Measurements from ENCODE around the gene LPP. TPM values are rescaled to one million over a fixed set of nuclear protein-coding genes. Genes with fewer than 3 reads are reported as not detected.

The LPP gene
- polyA plus RNA-seq, 1 experiment: 60.0 TPM

GRCh38 chr3:188108703-188109412 is 45.1 kb upstream of the LPP start:
- TF ChIP-seq, protein P1, sequence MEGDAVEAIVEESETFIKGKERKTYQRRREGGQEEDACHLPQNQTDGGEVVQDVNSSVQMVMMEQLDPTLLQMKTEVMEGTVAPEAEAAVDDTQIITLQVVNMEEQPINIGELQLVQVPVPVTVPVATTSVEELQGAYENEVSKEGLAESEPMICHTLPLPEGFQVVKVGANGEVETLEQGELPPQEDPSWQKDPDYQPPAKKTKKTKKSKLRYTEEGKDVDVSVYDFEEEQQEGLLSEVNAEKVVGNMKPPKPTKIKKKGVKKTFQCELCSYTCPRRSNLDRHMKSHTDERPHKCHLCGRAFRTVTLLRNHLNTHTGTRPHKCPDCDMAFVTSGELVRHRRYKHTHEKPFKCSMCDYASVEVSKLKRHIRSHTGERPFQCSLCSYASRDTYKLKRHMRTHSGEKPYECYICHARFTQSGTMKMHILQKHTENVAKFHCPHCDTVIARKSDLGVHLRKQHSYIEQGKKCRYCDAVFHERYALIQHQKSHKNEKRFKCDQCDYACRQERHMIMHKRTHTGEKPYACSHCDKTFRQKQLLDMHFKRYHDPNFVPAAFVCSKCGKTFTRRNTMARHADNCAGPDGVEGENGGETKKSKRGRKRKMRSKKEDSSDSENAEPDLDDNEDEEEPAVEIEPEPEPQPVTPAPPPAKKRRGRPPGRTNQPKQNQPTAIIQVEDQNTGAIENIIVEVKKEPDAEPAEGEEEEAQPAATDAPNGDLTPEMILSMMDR (IDR thresholded peaks at IDR 0.05; ENCODE audit: insufficient read depth, low read depth, low read length): no peak
- CTCF ChIA-PET: no interaction called here
- H3K27me3 ChIP-seq (ENCODE audit: control insufficient read depth, insufficient read depth, low read length): no peaks in the 10 kb centered on the region
- no peaks in the 10 kb centered on the region for H3K36me3 ChIP-seq (ENCODE audit: control insufficient read depth, insufficient read depth, low read length)
- H3K4me3 ChIP-seq (ENCODE audit: low read depth, low read length): no peak overlapping the region
- POLR2A ChIA-PET: no interaction called here
- DNase-seq (ENCODE audit: low read depth): no peak

- H3K4me3 ChIP-seq (ENCODE audit: low read depth, low read length): no peak overlapping the region
- ChIA-PET POLR2A (no interaction called here), CTCF (no interaction called here)
- no peaks in the 10 kb centered on the region for H3K36me3 ChIP-seq (ENCODE audit: control insufficient read depth, insufficient read depth, low read length)
- TF ChIP-seq, protein P1 (IDR thresholded peaks at IDR 0.05; ENCODE audit: insufficient read depth, low read depth, low read length): no peak
- DNase-seq (ENCODE audit: low read depth): no peak
- no peaks in the 10 kb centered on the region for H3K27me3 ChIP-seq (ENCODE audit: control insufficient read depth, insufficient read depth, low read length)
Observed at GRCh38 chr3:188111002-188111584, 42.9 kb upstream of the LPP start.

GRCh38 chr3:188113756-188114155 is 40.2 kb upstream of the LPP start:
- ChIA-PET CTCF (interaction anchor here (0.6 kb wide), 4 partner anchors 36 to 179 kb away, joined by 3 to 5 read pairs (median 4); no protein-coding TSS in a partner anchor), POLR2A (interaction anchor here (0.6 kb wide), 1 partner anchor 268 kb away, joined by 4 read pairs; no protein-coding TSS in a partner anchor)
- Histone ChIP-seq H3K4me3 (ENCODE audit: low read depth, low read length) (no peak overlapping the region), H3K36me3 (ENCODE audit: control insufficient read depth, insufficient read depth, low read length) (no peaks in the 10 kb centered on the region), H3K27me3 (ENCODE audit: control insufficient read depth, insufficient read depth, low read length) (no peaks in the 10 kb centered on the region)
- TF ChIP-seq, protein P1 (IDR thresholded peaks at IDR 0.05; ENCODE audit: insufficient read depth, low read depth, low read length): no peak
- DNase-seq (ENCODE audit: low read depth): no peak

DNA sequence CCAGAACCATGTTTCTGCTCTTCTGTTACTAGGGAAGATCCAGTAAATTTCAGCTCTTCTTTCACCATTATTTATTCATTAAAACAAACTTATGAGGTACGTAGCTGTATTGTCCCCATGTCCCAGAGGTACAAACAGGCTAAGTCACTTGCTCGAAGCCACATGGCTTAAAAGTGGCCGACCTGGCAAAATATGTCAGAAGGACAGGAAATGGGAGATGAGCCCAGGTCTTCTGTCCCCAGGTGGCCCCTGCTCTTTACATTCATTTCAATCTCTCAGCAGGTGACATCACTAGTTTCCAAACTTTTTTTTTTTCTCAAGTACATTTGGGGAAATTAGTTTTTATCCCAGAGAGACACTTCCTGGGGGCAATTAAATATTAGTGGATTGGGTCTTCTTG is 34.1 kb upstream of the LPP start:
- Histone ChIP-seq H3K4me3 (ENCODE audit: low read depth, low read length) (no peak overlapping the region), H3K36me3 (ENCODE audit: control insufficient read depth, insufficient read depth, low read length) (no peaks in the 10 kb centered on the region), H3K27me3 (ENCODE audit: control insufficient read depth, insufficient read depth, low read length) (no peaks in the 10 kb centered on the region)
- DNase-seq (ENCODE audit: low read depth): no peak
- ChIA-PET CTCF (no interaction called here), POLR2A (no interaction called here)
- TF ChIP-seq, protein P1 (IDR thresholded peaks at IDR 0.05; ENCODE audit: insufficient read depth, low read depth, low read length): no peak

GRCh38 chr3:188122571-188123169 is 31.3 kb upstream of the LPP start:
- CTCF ChIA-PET: no interaction called here
- no peaks in the 10 kb centered on the region for H3K36me3 ChIP-seq (ENCODE audit: control insufficient read depth, insufficient read depth, low read length)
- DNase-seq (ENCODE audit: low read depth): no peak
- H3K4me3 ChIP-seq (ENCODE audit: low read depth, low read length): no peak overlapping the region
- no peaks in the 10 kb centered on the region for H3K27me3 ChIP-seq (ENCODE audit: control insufficient read depth, insufficient read depth, low read length)
- TF ChIP-seq, protein P1 (IDR thresholded peaks at IDR 0.05; ENCODE audit: insufficient read depth, low read depth, low read length): no peak
- POLR2A ChIA-PET: no interaction called here
